LNCAP (cell line): Measurements from ENCODE around the gene PON1.

Experiments
- CTCF ChIP-seq: fragments of 450-650 bp; IDR thresholded peaks from 2 replicates; pipeline ENCODE4 v1.5.1; 2017; ENCODE audit warnings: mild to moderate bottlenecking

The PON1 gene

GRCh38 chr7:95261895-95262415, 62.4 kb downstream of the PON1 start:
- TF ChIP-seq CTCF, result no peak

- no peak for TF ChIP-seq CTCF
Measured at GRCh38 chr7:95255691-95256090, 68.6 kb downstream of the PON1 start.

GRCh38 chr7:95253986-95254385, 70.3 kb downstream of the PON1 start:
- TF ChIP-seq CTCF, result no peak

- no peak for TF ChIP-seq CTCF
Measured at GRCh38 chr7:95251966-95252365, 72.4 kb downstream of the PON1 start.

GRCh38 chr7:95250571-95250970, 73.8 kb downstream of the PON1 start:
- TF ChIP-seq CTCF, result no peak
